Activated T-cell treated with anti-CD3 and anti-CD28 coated beads, Interleukin-2, amount 50 U/mL, for 48 hours (primary cell): Measurements from ENCODE around the gene HEATR9.

Source experiments
- DNase-seq, 2 experiments: peaks; one replicate each; pipeline ENCODE4 v3.0.0-alpha.2; 2020

Gene HEATR9

GRCh38 chr17:35893751-35894150 is 25.1 kb upstream of the HEATR9 start:
- no peak for DNase-seq

- peak; percentile 73 to 74 for DNase-seq
Observed at GRCh38 chr17:35892091-35893035, 23.7 kb upstream of the HEATR9 start.

DNA sequence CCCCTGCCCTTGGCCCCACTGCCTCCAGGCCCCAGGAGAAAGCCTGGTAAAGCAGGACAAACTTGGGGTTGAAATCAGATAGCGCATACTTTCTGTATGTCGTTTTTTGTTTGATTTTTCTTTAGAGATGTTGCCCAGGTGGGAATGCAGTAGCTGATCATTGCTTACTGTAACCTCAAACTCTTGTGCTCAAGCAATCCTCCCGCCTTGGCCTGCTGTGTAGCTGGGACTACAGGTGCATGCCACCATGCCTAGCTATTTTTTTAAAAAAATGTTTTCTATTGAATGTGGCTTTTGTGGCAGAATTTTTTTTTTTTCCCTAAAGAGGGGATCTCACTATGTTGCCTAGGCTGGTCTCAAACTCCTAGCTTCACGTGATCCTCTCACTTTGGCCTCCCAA is 22.6 kb upstream of the HEATR9 start:
- DNase-seq, result no peak

- DNase-seq, result peak; percentile 26 to 44
Observed at GRCh38 chr17:35890774-35891155, 22.1 kb upstream of the HEATR9 start.

GRCh38 chr17:35889818-35890773 is 21.4 kb upstream of the HEATR9 start:
- DNase-seq, result no peak

DNA sequence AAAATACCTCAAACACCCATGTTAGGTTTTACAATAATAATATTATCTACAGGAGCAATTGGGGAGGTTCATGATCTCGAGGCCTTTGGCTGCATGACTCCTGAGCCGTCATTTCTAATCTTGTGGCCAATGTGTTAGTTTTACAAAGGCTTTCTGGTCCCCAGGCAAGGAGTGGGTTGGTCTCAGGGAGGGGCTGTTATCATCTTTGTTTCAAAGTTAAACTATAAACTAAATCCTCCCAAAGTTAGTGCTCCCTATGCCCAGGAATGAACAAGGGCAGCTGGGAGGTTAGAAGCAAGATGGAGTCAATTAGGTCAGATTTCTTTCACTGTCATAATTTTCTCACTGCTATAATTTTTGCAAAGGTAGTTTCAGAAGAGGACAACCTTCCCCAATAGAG is 20.6 kb upstream of the HEATR9 start:
- peak; percentile 33 to 46 for DNase-seq

DNA sequence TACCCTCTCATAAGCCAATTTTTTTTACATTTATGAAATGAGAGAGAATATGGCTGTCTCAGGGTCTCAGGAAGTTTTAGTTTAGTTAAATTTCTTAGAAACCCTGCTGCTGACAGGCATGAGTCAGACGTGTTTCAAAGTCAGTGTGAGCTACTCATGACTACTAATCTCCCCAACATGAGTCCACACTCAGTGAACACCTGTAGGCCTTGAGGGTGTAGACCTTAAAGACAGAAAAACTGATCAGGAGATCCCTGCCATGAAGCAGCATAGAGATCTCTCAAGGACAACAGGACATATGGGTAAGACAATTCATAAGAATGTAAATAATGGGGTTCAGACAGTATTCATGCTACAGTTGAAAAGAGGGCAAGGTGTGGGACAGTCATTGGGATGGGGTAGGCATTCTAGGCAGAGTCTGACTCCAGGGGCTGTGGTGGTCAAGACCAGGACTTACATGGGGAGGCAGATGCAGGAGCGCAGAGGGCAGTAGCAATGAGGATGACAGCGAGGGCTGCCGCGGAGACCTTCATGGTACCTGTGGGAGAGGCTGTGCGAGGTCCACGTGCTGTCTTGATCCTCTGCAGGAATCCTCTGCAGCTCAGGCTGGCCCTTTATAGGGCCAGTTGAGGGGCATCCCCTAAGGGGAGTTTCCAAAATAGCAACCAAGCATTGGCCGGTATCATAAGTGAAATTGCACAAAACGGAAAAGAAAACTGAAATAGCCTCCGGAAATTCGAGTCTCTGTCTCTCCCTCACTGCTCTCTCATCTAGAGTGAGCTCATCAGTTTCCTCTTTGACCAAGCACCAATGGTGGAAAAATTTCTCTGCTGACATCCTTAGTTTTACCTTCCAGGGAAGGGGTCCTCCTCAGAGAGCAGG is 11.3 kb upstream of the HEATR9 start, which contains the start of gene CCL5:
Gene CCL5, minus strand, starts transcription at position 588 of the 882 bp plus-strand sequence.
- peak; percentile 62 to 69 for DNase-seq

DNA sequence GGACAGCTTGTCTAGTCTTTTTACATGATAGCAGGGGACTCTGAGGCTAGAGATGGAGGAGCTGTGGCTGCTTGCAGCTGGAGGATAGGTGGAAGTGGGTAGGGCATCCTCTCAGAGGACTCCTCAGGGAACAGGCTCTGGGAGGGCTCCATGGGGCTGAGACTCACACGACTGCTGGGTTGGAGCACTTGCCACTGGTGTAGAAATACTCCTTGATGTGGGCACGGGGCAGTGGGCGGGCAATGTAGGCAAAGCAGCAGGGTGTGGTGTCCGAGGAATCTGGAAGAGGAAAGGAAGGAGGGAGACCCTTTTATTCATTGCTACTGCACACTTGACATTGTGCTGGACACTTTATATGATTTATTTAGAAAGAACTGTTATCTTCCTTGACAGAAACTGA is 9.7 kb upstream of the HEATR9 start:
- no peak for DNase-seq

DNA sequence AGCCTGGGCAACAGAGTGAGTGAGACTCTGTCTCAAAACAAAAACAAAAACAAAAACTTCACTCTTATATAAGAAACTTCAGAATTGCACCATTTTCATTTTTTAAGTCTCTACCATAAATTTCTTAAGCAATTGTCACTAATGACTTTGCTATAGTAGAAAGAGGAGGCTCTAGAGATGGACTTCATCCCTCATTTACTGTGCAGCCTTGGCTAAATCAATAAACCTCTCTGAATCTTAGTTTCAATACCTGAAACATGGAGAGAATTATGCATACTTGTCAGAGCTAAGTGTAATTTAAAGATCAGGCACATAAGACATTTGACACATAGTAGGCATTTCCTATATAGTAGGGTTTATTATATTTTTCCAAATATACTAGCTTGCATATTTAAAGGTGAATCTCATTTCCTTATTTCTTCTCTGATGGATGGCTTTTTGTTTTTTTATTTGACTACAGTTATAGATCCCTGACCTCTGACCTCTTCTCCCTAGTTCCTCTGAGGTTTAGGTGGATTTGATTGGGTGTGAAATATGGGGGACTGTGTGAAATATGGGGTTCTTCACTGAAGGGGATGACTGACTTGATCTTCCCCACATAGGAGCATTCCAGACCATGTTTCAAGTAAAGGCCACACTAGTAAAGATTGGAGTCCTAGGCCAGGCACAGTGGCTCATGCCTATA is 8.8 kb upstream of the HEATR9 start:
- no peak for DNase-seq

GRCh38 chr17:35876534-35876933 is 7.8 kb upstream of the HEATR9 start:
- DNase-seq, result no peak

GRCh38 chr17:35875800-35876139 is 7.1 kb upstream of the HEATR9 start:
- DNase-seq, result no peak

- DNase-seq, result no peak
Observed at GRCh38 chr17:35875072-35875799, 6.5 kb upstream of the HEATR9 start.

DNA sequence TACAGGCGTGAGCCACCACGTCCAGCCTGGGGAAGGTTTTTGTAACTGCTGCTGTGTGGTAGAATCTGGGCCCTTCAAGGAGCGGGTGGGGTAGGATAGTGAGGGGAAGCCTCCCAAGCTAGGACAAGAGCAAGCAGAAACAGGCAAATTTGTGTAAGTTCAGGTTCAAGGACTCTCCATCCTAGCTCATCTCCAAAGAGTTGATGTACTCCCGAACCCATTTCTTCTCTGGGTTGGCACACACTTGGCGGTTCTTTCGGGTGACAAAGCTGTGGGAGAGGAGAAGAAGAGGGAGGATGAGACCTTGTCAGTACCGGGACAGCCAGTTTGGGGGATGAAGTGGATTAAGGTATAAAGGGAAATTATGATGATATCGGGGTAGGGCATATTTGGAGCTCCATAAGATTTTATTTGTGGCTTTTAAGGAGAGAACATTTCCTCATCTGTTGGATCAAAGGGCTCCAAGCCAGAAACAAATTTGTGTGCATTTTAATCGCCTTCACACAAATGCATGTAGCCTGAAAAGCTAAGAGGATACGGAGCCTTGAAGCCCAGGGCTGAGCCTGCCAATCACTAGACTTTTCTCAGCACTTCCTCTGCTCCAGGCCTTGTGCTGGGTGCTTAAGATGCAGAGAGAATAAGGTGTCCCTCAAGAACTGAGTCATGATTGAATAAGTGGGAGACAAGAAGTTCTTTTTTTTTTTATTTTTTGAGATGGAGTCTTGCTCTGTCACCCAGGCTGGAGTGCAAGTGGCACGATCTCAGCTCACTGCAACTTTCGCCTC is 3.7 kb upstream of the HEATR9 start:
- DNase-seq, result no peak

DNA sequence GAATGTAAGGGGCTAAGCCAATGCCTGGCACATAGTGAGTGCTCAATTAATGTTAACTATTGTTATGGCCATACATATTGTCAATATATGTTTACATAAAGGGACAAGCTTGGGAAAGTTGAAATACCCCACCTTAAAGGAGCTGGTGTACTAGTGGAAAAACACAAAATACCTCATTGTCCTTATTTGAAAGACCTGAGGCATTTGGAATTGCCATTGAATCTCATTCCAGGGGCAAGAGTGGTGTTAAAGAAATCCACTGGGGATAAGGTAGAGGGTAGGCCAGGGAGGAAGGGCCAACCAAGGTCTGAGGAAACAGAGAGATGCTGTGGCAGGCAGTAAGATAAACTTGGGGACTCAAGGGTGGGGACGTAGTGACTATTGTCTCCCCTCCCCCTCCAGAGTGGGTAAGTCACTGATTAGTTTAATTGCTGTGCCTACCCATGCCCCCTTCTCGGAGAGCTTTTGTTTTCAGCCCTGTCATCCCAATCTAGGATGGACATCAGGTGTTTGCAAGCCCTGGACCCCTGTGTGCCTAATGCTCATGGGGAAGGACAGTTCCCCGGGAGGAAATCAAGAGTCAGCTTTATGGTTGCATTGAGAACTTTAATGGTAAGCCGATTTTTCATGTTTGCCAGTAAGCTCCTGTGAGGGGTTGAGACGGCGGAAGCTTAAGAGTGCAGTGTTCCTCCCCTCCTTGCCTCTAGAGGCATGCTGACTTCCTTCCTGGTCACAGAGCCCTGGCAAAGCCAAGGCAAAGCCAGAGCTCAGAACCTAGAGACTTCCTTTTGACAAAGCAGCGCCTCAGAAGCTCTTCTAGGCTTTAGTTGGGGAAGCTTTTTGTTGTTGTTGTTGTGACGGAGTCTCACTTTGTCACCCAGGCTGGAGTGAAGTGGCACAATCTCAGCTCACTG is 2.5 kb upstream of the HEATR9 start:
- DNase-seq, result peak in 1 of 2 experiments; percentile 25

DNA sequence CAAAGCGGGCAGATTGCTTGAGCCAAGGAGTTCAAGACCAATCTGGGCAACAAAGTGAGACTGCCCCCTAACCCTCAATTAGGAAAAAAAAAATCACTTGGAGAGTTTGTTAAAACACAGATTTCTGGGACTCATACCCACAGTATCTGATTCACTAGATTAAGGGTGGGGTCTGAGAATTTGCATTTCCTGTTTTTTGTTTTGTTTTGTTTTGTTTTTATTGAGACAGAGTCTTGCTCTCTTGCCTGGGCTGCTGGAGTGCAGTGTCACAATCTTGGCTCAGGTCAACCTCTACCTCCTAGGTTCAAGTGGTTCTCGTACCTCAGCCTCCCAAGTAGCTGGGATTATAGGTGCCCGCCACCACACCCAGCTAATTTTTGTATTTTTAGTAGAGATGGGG is 1.1 kb downstream of the HEATR9 start:
- no peak for DNase-seq

GRCh38 chr17:35866341-35866950 is 2.2 kb downstream of the HEATR9 start:
- no peak for DNase-seq

- DNase-seq, result no peak
Observed at GRCh38 chr17:35865412-35866340, 3.0 kb downstream of the HEATR9 start.

GRCh38 chr17:35864853-35865252 is 3.8 kb downstream of the HEATR9 start:
- no peak for DNase-seq
